ENCODE measurements around the gene ADAMTS9.

ADAMTS9 gene, protein sequence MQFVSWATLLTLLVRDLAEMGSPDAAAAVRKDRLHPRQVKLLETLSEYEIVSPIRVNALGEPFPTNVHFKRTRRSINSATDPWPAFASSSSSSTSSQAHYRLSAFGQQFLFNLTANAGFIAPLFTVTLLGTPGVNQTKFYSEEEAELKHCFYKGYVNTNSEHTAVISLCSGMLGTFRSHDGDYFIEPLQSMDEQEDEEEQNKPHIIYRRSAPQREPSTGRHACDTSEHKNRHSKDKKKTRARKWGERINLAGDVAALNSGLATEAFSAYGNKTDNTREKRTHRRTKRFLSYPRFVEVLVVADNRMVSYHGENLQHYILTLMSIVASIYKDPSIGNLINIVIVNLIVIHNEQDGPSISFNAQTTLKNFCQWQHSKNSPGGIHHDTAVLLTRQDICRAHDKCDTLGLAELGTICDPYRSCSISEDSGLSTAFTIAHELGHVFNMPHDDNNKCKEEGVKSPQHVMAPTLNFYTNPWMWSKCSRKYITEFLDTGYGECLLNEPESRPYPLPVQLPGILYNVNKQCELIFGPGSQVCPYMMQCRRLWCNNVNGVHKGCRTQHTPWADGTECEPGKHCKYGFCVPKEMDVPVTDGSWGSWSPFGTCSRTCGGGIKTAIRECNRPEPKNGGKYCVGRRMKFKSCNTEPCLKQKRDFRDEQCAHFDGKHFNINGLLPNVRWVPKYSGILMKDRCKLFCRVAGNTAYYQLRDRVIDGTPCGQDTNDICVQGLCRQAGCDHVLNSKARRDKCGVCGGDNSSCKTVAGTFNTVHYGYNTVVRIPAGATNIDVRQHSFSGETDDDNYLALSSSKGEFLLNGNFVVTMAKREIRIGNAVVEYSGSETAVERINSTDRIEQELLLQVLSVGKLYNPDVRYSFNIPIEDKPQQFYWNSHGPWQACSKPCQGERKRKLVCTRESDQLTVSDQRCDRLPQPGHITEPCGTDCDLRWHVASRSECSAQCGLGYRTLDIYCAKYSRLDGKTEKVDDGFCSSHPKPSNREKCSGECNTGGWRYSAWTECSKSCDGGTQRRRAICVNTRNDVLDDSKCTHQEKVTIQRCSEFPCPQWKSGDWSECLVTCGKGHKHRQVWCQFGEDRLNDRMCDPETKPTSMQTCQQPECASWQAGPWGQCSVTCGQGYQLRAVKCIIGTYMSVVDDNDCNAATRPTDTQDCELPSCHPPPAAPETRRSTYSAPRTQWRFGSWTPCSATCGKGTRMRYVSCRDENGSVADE (N-terminal part only)

DNA sequence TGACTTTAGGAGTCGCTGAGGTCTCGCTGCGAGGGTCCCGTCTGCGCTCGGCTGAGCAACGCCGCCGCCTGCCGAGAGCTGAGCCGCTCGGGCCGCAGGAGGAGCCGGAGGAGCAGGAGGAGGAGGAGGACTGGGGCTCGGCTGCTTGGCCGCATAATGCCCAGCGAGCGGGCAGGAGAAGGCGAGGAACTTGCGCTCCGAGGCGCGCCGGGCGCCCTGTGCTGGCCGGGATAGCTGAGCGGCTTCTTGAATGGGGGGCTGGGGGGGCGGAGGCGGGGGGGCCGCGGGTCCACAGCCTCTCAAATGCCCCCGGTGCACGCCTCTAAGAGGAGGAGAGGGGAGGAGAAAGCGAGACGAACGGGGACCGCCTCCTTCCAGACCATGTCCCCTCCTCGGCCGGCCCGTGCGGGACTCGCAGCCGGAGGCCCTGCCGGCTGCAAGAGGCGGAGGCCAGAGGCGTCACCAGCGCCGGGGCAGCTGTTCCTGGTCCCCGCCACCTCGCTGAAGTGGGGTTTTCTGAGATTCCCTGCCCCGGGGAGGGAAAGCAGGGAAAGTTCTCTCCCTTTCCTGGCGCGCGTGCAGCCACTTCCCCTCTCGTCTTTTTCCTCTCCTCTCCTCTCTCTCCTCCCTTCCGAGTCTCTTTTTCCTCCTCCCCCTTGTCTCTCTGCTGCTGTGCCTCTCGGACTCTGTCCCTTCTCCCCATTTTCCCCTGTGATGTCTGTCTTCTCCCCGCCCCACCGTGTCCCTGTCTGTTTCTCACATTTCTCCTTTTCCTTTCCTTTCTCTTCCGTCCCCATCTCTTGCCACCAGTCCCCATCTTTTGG is at the start of gene ADAMTS9:
Gene ADAMTS9, minus strand, starts transcription at position 220 of the 824 bp plus-strand sequence. CDS start 343 bp downstream, outside the sequence.
- no peak for DNase-seq (ENCODE audit: low read depth)

DNA sequence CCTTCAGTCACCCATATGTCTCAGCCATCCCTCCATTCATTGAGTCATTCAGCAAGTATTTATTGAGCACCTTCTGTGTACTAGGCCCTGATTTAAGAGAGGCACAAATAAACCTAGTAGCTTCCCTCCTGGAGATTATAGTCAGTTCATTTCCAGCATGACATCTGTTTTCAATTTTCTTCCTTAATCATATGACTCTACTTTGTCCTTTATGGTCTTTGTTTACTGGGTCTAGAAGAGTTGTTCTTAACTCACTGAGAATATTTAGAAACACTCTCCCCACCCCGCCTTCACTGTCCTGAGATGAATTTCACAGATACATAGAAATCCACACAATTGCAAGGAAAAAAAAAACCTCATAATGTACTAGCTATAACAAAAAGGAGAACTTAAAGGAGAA is 44.8 kb upstream of the ADAMTS9 start:
- no peak for DNase-seq (ENCODE audit: low read depth)

DNA sequence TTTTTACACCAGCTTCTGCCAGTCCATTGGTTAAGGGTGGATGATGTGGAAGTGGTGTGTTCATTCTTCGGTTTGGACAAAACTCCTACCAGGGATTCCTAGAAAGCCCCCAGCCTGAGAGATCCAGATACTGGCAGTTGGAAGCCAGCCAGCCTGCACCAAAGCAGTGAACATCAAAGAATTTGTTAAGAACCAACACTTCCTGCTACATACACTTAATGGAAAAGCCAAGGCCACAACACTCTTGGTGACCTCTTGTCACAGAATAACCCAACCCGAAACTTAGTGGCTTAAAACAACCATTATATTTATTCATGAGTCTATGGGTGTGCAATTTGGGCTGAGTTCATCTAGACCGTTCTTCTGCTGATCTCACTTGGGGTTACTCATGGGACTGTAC is 42.9 kb upstream of the ADAMTS9 start:
- DNase-seq (ENCODE audit: low read depth), result no peak

- no peak for DNase-seq (ENCODE audit: low read depth)
Observed at GRCh38 chr3:64728994-64729393, 41.2 kb upstream of the ADAMTS9 start.

DNA sequence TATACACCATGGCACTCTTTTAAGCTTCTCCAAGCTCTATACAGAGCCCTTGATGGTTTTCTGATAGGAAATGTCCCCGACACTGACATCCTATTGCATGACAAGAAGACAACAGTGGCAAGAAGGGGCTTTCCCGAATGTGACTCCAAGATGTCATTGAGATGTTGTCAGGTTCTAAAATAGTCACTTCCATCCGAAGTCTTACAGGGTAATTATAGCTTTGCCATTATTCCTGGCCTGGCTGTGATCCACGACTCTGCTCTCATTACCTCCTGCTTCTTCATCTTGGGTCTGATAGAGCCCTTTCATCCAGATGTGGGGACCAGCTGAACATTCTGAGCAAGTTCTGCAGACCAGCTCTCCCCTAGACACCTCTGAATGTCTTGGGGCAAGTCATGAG is 40.6 kb upstream of the ADAMTS9 start:
- DNase-seq (ENCODE audit: low read depth), result no peak

DNA sequence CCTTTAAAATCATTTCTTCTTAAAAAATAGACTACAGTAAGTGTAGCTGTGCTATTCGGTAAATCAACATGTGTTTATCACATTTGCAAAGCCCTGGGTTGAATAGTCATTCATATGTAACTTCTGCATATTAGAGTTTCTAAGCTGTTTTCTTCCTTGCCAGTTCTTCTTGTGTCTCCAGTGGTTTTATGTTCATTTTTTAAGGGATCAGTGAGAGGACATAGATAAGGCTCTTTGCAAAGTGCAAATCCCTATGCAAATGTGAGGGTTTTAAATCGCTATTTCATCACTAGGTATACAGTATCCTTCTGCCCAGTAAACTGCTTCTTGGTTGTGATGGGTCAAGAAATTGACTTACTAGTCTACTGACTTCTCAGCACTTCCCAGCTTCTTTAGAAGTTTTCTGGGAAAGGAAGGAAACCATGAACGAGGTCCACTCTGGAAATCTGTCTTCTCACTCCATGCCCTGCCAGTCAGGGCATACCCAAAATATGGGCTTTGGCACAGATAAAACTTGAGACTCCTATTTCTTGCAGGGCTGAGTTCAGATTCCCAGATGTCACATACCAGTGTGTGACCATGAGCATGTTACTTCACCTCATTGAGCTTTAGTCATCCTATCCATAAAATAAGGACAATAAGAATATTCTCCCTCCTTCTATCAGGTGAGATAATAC is 38.8 kb upstream of the ADAMTS9 start:
- no peak for DNase-seq (ENCODE audit: low read depth)

DNA sequence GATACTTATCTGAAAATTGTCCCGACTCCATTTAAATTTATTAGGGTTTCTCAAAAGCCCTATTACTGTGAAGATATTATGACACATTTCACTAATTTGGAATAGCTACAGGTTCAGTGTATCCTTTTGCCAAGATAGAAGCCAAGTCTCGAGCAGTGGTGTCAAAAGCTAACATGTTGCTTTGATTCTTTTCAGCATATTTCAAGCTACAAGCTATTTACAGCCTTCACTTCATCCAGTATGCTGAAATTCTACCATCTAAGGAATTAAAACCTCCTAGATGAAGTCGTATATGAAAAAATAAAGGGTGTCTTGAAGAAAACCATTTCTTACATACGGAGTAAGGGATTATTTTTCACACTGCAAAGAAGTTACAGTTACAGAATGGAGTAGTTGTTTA is 31.2 kb upstream of the ADAMTS9 start:
- DNase-seq (ENCODE audit: low read depth), result no peak

DNA sequence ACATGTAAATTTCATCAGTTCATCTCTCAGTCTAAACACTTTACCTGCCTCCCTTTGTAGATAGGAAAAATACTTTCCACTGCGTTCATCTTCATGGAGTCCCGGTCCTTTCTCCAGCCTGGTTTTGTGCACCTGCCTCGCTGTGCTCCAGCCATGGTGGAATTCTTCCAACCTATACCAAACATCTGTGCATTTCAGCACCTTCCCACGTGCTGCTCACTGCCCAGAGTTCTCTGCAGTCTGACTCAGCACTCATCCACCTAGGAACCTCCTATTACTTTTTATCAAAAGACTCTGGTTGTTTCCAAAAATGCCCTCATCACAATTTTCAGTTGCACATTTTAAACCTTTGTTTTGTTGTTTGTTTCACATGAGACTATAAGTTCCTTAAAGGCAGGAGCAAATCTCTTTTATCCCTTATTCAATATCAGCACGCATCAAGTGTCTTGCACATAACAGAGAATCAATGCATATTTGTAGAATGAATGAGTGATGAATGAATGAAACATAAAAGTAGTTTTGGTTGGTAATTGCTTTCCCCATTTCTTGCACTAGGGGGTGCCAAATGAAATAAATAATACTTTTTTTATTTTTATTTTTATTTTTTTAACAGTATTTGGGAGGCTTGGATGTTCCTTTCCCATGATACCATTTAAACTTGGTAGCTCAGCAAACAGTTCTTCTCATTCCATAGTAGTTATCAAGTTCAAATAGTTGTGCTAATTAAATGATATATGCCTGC is 30.2 kb upstream of the ADAMTS9 start:
- no peak for DNase-seq (ENCODE audit: low read depth)

DNA sequence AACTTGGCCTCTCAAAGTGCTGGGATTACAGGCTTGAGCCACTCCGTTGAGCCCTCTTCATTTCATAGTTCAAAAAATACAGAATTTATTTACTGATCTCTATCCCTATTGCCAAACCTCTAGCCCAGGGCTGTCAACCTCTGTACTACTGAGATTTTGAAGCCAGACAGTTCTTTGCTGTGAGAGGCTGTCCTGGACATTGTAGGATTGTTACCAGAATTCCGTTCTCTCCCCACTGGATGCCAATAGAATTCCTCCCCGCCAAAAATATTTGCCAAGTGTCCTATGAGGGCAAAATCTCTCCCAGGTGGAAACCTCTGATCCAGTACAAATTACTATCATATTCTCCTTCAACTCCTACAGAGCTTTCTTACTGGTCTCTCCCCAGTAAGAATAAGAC is 29.6 kb upstream of the ADAMTS9 start:
- no peak for DNase-seq (ENCODE audit: low read depth)

- no peak for DNase-seq (ENCODE audit: low read depth)
Observed at GRCh38 chr3:64716110-64716710, 28.4 kb upstream of the ADAMTS9 start.

GRCh38 chr3:64715211-64715982 is 27.6 kb upstream of the ADAMTS9 start:
- no peak for DNase-seq (ENCODE audit: low read depth)

- DNase-seq (ENCODE audit: low read depth), result no peak
Observed at GRCh38 chr3:64708456-64708855, 20.7 kb upstream of the ADAMTS9 start.

- DNase-seq (ENCODE audit: low read depth), result no peak
Observed at GRCh38 chr3:64705946-64706345, 18.1 kb upstream of the ADAMTS9 start.

- no peak for DNase-seq (ENCODE audit: low read depth)
Observed at GRCh38 chr3:64696896-64697295, 9.1 kb upstream of the ADAMTS9 start.

DNA sequence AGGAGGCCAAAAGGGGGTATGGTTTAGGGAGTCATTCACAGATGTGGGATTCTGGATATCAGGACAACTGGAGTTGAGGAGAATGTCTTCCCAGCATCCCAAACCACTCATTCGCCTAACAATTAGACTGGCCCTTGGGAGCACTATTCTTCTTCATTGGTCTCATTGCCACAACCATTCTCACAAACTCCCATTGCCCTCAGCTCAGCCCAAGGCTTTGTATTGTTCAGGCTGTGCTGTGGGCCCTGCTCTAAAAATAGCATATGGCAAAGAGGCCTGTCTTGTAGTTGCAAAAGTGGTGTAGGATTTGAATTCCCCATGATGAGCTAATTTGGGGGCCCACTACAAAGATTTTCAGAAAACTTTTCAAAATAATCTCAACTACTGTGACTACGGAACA is 6.3 kb upstream of the ADAMTS9 start:
- DNase-seq (ENCODE audit: low read depth), result no peak

GRCh38 chr3:64693031-64693430 is 5.2 kb upstream of the ADAMTS9 start:
- DNase-seq (ENCODE audit: low read depth), result no peak

- no peak for DNase-seq (ENCODE audit: low read depth)
Observed at GRCh38 chr3:64691051-64691450, 3.3 kb upstream of the ADAMTS9 start.

DNA sequence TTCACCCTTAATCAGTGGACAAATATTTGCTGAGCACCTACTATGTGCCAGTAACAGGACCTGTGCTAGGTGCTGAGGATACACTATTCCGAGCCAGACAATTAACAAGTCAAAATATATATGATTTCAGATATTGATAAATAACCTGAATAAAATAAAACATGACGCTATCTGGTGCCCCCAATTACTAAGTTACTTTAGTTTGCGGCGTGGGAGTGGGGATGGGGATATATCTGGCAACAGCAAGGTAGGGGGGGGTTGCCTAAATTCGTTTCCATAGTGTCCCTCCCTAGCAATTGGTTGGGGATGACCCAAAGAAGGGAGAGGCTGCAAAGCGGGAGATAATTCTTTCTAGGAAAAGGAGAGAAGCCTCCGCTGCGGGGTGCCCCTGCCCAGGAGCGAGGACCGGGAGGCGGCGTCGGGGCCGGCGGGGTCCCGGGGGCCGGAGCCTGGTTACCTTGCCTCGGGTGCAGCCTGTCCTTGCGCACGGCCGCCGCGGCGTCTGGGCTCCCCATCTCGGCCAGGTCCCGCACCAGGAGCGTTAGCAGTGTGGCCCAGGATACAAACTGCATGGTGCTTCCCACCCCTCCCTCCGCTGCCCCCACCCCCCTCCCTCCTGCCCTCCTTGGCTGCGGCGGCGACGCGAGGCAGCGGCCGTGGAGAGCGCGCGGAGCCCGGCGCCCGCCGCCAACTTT is 567 bp downstream of the ADAMTS9 start:
- DNase-seq (ENCODE audit: low read depth), result no peak
